Cardiac muscle cell (in vitro differentiated cells and primary cell): ENCODE measurements around the gene TXK. TPM values are rescaled to one million over a fixed set of nuclear protein-coding genes. Genes with fewer than 3 reads are reported as not detected.

ENCODE experiments used
- DNase-seq, 2 donors: peaks; one replicate each; pipeline versions ENCODE4 v3.0.0 to v3.0.0-alpha.2; 2010 to 2017; ENCODE audit warnings: low read depth in 1 of 2, low spot score in 1 of 2
- H3K27ac ChIP-seq: fragments of 200-600 bp; sonication (generic); 2 replicates; pipeline ENCODE4 v1.5.1; 2016
- H3K27me3 ChIP-seq: fragments of 200-600 bp; sonication (generic); 2 replicates; pipeline ENCODE4 v1.6.0; 2016; ENCODE audit warnings: control low read depth
- H3K36me3 ChIP-seq: fragments of 200-600 bp; sonication (generic); 2 replicates; pipeline ENCODE4 v1.5.1; 2016; ENCODE audit warnings: control low read depth
- H3K4me1 ChIP-seq: fragments of 200-600 bp; sonication (generic); 2 replicates; pipeline ENCODE4 v1.8.1; 2017; ENCODE audit warnings: low read depth, mild to moderate bottlenecking, mixed run types
- H3K4me3 ChIP-seq: fragments of 200-600 bp; sonication (generic); 2 replicates; pipeline ENCODE4 v1.5.1; 2016; ENCODE audit warnings: mild to moderate bottlenecking
- H3K9me3 ChIP-seq: fragments of 200-600 bp; sonication (generic); 2 replicates; pipeline ENCODE4 v1.5.1; 2017; ENCODE audit warnings: low read depth, mild to moderate bottlenecking, control low read depth
- CTCF ChIP-seq: IDR thresholded peaks from 2 replicates; pipeline ENCODE4 v1.5.1; 2012; ENCODE audit warnings: low read depth, mild to moderate bottlenecking, low read length
- polyA plus RNA-seq: library from polyadenylated mRNA; unstranded; fragments of >200 nt; fragmentation: Nextera tagmentation; extraction: Ambion mirVana; gene quantifications from 2 replicates; pipeline ENCODE4 v1.2.1, GENCODE V29; 2016
- total RNA-seq: library from RNA; depleted of rRNA; stranded (reverse); fragments of >200 nt; gene quantifications from 2 replicates; pipeline ENCODE4 v1.2.3, GENCODE V29; 2016

Gene TXK
- total and polyA plus RNA-seq, 2 experiments from 2014 or later = 0.83 to 0.93 TPM

DNA sequence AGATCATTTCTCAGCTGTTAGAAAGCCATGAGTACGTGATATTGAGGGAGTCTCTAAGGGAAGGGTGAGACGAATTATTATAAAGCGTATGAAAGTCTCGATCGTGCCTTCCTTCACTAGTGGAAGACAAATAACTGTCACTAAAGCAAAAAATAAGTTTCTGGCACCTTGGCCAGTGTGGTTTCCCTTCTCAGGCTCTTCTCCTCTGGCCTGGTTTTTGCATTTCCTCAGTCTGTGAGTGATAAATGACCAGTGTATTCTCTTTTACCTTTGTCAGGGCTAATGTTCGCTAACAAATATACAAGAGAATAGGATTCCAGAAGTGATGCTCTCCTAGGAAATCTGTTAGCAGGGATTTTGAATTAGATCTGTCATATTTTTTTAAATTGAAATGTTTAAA lies 19.6 kb downstream of the TXK start:
- no peak for DNase-seq
- no peak overlapping the region for H3K4me3 ChIP-seq
- no peaks in the 10 kb centered on the region for H3K9me3 ChIP-seq
- no peaks in the 10 kb centered on the region for H3K36me3 ChIP-seq
- TF ChIP-seq CTCF = no peak
- no peak overlapping the region for H3K27ac ChIP-seq
- H3K4me1 ChIP-seq = no peaks in the 10 kb centered on the region
- no peaks in the 10 kb centered on the region for H3K27me3 ChIP-seq

- H3K9me3 ChIP-seq = no peaks in the 10 kb centered on the region
- no peak overlapping the region for H3K4me3 ChIP-seq
- H3K27me3 ChIP-seq = no peaks in the 10 kb centered on the region
- TF ChIP-seq CTCF = no peak
- DNase-seq = no peak
- H3K27ac ChIP-seq = no peak overlapping the region
- no peaks in the 10 kb centered on the region for H3K4me1 ChIP-seq
- no peaks in the 10 kb centered on the region for H3K36me3 ChIP-seq
These were observed 21.9 kb downstream of the TXK start for GRCh38 chr4:48112017-48112667.

- H3K36me3 ChIP-seq = no peaks in the 10 kb centered on the region
- no peaks in the 10 kb centered on the region for H3K4me1 ChIP-seq
- no peak for DNase-seq
- no peak overlapping the region for H3K27ac ChIP-seq
- H3K27me3 ChIP-seq = no peaks in the 10 kb centered on the region
- no peak overlapping the region for H3K4me3 ChIP-seq
- no peaks in the 10 kb centered on the region for H3K9me3 ChIP-seq
- TF ChIP-seq CTCF = no peak
These were observed 23.5 kb downstream of the TXK start for GRCh38 chr4:48110452-48110978.

- peak; percentile 48 to 64 for DNase-seq
- no peaks in the 10 kb centered on the region for H3K4me1 ChIP-seq
These were observed 24.4 kb downstream of the TXK start for GRCh38 chr4:48109413-48110263.

More at GRCh38 chr4:48109413-48110263, 24.4 kb downstream of the TXK start:
- H3K9me3 ChIP-seq = no peaks in the 10 kb centered on the region
- H3K4me3 ChIP-seq = no peak overlapping the region
- TF ChIP-seq CTCF = peak; percentile 61
- no peaks in the 10 kb centered on the region for H3K27me3 ChIP-seq
- no peaks in the 10 kb centered on the region for H3K36me3 ChIP-seq
- no peak overlapping the region for H3K27ac ChIP-seq
